ENCODE measurements around the gene ADAT2.

Gene ADAT2

GRCh38 chr6:143490244-143490643, 39.7 kb upstream of the ADAT2 start:
- Histone ChIP-seq H4K8ac (ENCODE audit: low read depth, low read length) (no peak overlapping the region), H2BK120ac (ENCODE audit: low read depth, low read length) (no peak overlapping the region), H3K27ac (replicated peaks; ENCODE audit: low read length) (no peak overlapping the region), H3K27me3 (ENCODE audit: control insufficient read depth in 3 of 3, insufficient read depth in 3 of 3, low read depth in 1 of 3, low read length in 3 of 3) (no peaks in the 10 kb centered on the region), H2BK15ac (ENCODE audit: low read length) (no peak overlapping the region), H3K4me3 (ENCODE audit: low read length in 2 of 2) (no peak overlapping the region), H2BK5ac (ENCODE audit: low read length) (no peak overlapping the region), H2AK5ac (ENCODE audit: low read depth, low read length) (no peak overlapping the region), H3K14ac (ENCODE audit: low read length) (no peak overlapping the region), H2BK12ac (ENCODE audit: low read length) (no peak overlapping the region), H3K18ac (ENCODE audit: low read length) (no peak overlapping the region), H3K4me2 (ENCODE audit: insufficient read depth, low read length, poor library complexity, severe bottlenecking) (no peak overlapping the region), H3K4ac (ENCODE audit: low read length) (no peak overlapping the region), H3K9ac (ENCODE audit: low read depth, low read length, poor library complexity) (no peak overlapping the region), H3K4me1 (ENCODE audit: control insufficient read depth in 2 of 2, insufficient read depth in 1 of 2, low read depth in 1 of 2, low read length in 2 of 2) (no peaks in the 10 kb centered on the region), H3K23ac (ENCODE audit: low read depth, low read length, poor library complexity) (no peak overlapping the region), H3K9me3 (replicated peaks in 1 of 2; ENCODE audit: control insufficient read depth in 2 of 2, insufficient read depth in 1 of 2, low read depth in 1 of 2, low read length in 2 of 2) (no peaks in the 10 kb centered on the region), H3K36me3 (replicated peaks in 1 of 2; ENCODE audit: control insufficient read depth in 2 of 2, insufficient read depth in 2 of 2, low read length in 2 of 2) (peaks cover 1 to 19% of the 10 kb centered on the region in 2 donors), H3K79me1 (ENCODE audit: low read depth, low read length) (no peaks in the 10 kb centered on the region), H4K91ac (ENCODE audit: low read depth, low read length, poor library complexity) (no peak overlapping the region), H2AFZ (ENCODE audit: low read length) (no peak overlapping the region)
- no CpG with 5 or more reads among the region's 1 CpG for WGBS, 2 donors (ENCODE audit: extremely low coverage in 2 of 2, insufficient read length in 2 of 2, insufficient replicate concordance in 1 of 2)
- no peak for DNase-seq (ENCODE audit: low spot score)

GRCh38 chr6:143486752-143487151, 36.3 kb upstream of the ADAT2 start:
- H2BK15ac ChIP-seq (ENCODE audit: low read length), result no peak overlapping the region
- no peak overlapping the region for H3K27ac ChIP-seq (replicated peaks; ENCODE audit: low read length)
- H3K4me1 ChIP-seq (ENCODE audit: control insufficient read depth in 2 of 2, insufficient read depth in 1 of 2, low read depth in 1 of 2, low read length in 2 of 2), result no peaks in the 10 kb centered on the region
- H3K36me3 ChIP-seq (replicated peaks in 1 of 2; ENCODE audit: control insufficient read depth in 2 of 2, insufficient read depth in 2 of 2, low read length in 2 of 2), result no peaks in the 10 kb centered on the region
- DNase-seq (ENCODE audit: low spot score), result no peak
- H2AK5ac ChIP-seq (ENCODE audit: low read depth, low read length), result no peak overlapping the region
- H2BK5ac ChIP-seq (ENCODE audit: low read length), result no peak overlapping the region
- H3K14ac ChIP-seq (ENCODE audit: low read length), result no peak overlapping the region
- no peak overlapping the region for H3K4ac ChIP-seq (ENCODE audit: low read length)
- no peak overlapping the region for H4K8ac ChIP-seq (ENCODE audit: low read depth, low read length)
- H3K23ac ChIP-seq (ENCODE audit: low read depth, low read length, poor library complexity), result no peak overlapping the region
- no CpG with 5 or more reads among the region's 3 CpGs for WGBS, 2 donors (ENCODE audit: extremely low coverage in 2 of 2, insufficient read length in 2 of 2, insufficient replicate concordance in 1 of 2)
- H3K4me2 ChIP-seq (ENCODE audit: insufficient read depth, low read length, poor library complexity, severe bottlenecking), result no peak overlapping the region
- no peak overlapping the region for H3K4me3 ChIP-seq (ENCODE audit: low read length in 2 of 2)
- no peak overlapping the region for H3K9ac ChIP-seq (ENCODE audit: low read depth, low read length, poor library complexity)
- no peak overlapping the region for H2AFZ ChIP-seq (ENCODE audit: low read length)
- no peak overlapping the region for H2BK120ac ChIP-seq (ENCODE audit: low read depth, low read length)
- no peaks in the 10 kb centered on the region for H3K79me1 ChIP-seq (ENCODE audit: low read depth, low read length)
- no peak overlapping the region for H4K91ac ChIP-seq (ENCODE audit: low read depth, low read length, poor library complexity)
- H3K9me3 ChIP-seq (replicated peaks in 1 of 2; ENCODE audit: control insufficient read depth in 2 of 2, insufficient read depth in 1 of 2, low read depth in 1 of 2, low read length in 2 of 2), result no peaks in the 10 kb centered on the region
- no peak overlapping the region for H3K18ac ChIP-seq (ENCODE audit: low read length)
- no peak overlapping the region for H2BK12ac ChIP-seq (ENCODE audit: low read length)
- H3K27me3 ChIP-seq (ENCODE audit: control insufficient read depth in 3 of 3, insufficient read depth in 3 of 3, low read depth in 1 of 3, low read length in 3 of 3), result no peaks in the 10 kb centered on the region

- H3K79me1 ChIP-seq (ENCODE audit: low read depth, low read length), result no peaks in the 10 kb centered on the region
- DNase-seq (ENCODE audit: low spot score), result no peak
- WGBS, 2 donors (ENCODE audit: extremely low coverage in 2 of 2, insufficient read length in 2 of 2, insufficient replicate concordance in 1 of 2), result no CpG with 5 or more reads among the region's 2 CpGs
- H3K23ac ChIP-seq (ENCODE audit: low read depth, low read length, poor library complexity), result no peak overlapping the region
- no peak overlapping the region for H2BK5ac ChIP-seq (ENCODE audit: low read length)
- no peak overlapping the region for H3K4me2 ChIP-seq (ENCODE audit: insufficient read depth, low read length, poor library complexity, severe bottlenecking)
- H2BK120ac ChIP-seq (ENCODE audit: low read depth, low read length), result no peak overlapping the region
- H2AFZ ChIP-seq (ENCODE audit: low read length), result no peak overlapping the region
- H4K91ac ChIP-seq (ENCODE audit: low read depth, low read length, poor library complexity), result no peak overlapping the region
- no peaks in the 10 kb centered on the region for H3K36me3 ChIP-seq (replicated peaks in 1 of 2; ENCODE audit: control insufficient read depth in 2 of 2, insufficient read depth in 2 of 2, low read length in 2 of 2)
- no peak overlapping the region for H3K9ac ChIP-seq (ENCODE audit: low read depth, low read length, poor library complexity)
- H3K4ac ChIP-seq (ENCODE audit: low read length), result no peak overlapping the region
- no peak overlapping the region for H3K4me3 ChIP-seq (ENCODE audit: low read length in 2 of 2)
- no peaks in the 10 kb centered on the region for H3K27me3 ChIP-seq (ENCODE audit: control insufficient read depth in 3 of 3, insufficient read depth in 3 of 3, low read depth in 1 of 3, low read length in 3 of 3)
- H3K18ac ChIP-seq (ENCODE audit: low read length), result no peak overlapping the region
- no peaks in the 10 kb centered on the region for H3K9me3 ChIP-seq (replicated peaks in 1 of 2; ENCODE audit: control insufficient read depth in 2 of 2, insufficient read depth in 1 of 2, low read depth in 1 of 2, low read length in 2 of 2)
- H3K14ac ChIP-seq (ENCODE audit: low read length), result no peak overlapping the region
- no peak overlapping the region for H2BK15ac ChIP-seq (ENCODE audit: low read length)
- H2BK12ac ChIP-seq (ENCODE audit: low read length), result no peak overlapping the region
- no peak overlapping the region for H4K8ac ChIP-seq (ENCODE audit: low read depth, low read length)
- no peak overlapping the region for H3K27ac ChIP-seq (replicated peaks; ENCODE audit: low read length)
- no peak overlapping the region for H2AK5ac ChIP-seq (ENCODE audit: low read depth, low read length)
- H3K4me1 ChIP-seq (ENCODE audit: control insufficient read depth in 2 of 2, insufficient read depth in 1 of 2, low read depth in 1 of 2, low read length in 2 of 2), result no peaks in the 10 kb centered on the region
Observed at GRCh38 chr6:143485967-143486366, 35.5 kb upstream of the ADAT2 start.

- H3K79me1 ChIP-seq (ENCODE audit: low read depth, low read length), result no peaks in the 10 kb centered on the region
- no CpG with 5 or more reads among the region's 2 CpGs for WGBS, 2 donors (ENCODE audit: extremely low coverage in 2 of 2, insufficient read length in 2 of 2, insufficient replicate concordance in 1 of 2)
- no peak overlapping the region for H2BK120ac ChIP-seq (ENCODE audit: low read depth, low read length)
- H2BK12ac ChIP-seq (ENCODE audit: low read length), result no peak overlapping the region
- no peak overlapping the region for H2AK5ac ChIP-seq (ENCODE audit: low read depth, low read length)
- H2BK15ac ChIP-seq (ENCODE audit: low read length), result no peak overlapping the region
- no peak overlapping the region for H3K4me3 ChIP-seq (ENCODE audit: low read length in 2 of 2)
- no peak overlapping the region for H3K4ac ChIP-seq (ENCODE audit: low read length)
- no peak overlapping the region for H4K8ac ChIP-seq (ENCODE audit: low read depth, low read length)
- H3K18ac ChIP-seq (ENCODE audit: low read length), result no peak overlapping the region
- no peak overlapping the region for H3K4me2 ChIP-seq (ENCODE audit: insufficient read depth, low read length, poor library complexity, severe bottlenecking)
- H3K27ac ChIP-seq (replicated peaks; ENCODE audit: low read length), result no peak overlapping the region
- H3K23ac ChIP-seq (ENCODE audit: low read depth, low read length, poor library complexity), result no peak overlapping the region
- no peak for DNase-seq (ENCODE audit: low spot score)
- H3K14ac ChIP-seq (ENCODE audit: low read length), result no peak overlapping the region
- no peak overlapping the region for H2BK5ac ChIP-seq (ENCODE audit: low read length)
- H3K9ac ChIP-seq (ENCODE audit: low read depth, low read length, poor library complexity), result no peak overlapping the region
- H3K36me3 ChIP-seq (replicated peaks in 1 of 2; ENCODE audit: control insufficient read depth in 2 of 2, insufficient read depth in 2 of 2, low read length in 2 of 2), result peaks cover 0 to 10% of the 10 kb centered on the region in 2 donors
- no peak overlapping the region for H2AFZ ChIP-seq (ENCODE audit: low read length)
- H3K27me3 ChIP-seq (ENCODE audit: control insufficient read depth in 3 of 3, insufficient read depth in 3 of 3, low read depth in 1 of 3, low read length in 3 of 3), result no peaks in the 10 kb centered on the region
- H4K91ac ChIP-seq (ENCODE audit: low read depth, low read length, poor library complexity), result no peak overlapping the region
- no peaks in the 10 kb centered on the region for H3K4me1 ChIP-seq (ENCODE audit: control insufficient read depth in 2 of 2, insufficient read depth in 1 of 2, low read depth in 1 of 2, low read length in 2 of 2)
- no peaks in the 10 kb centered on the region for H3K9me3 ChIP-seq (replicated peaks in 1 of 2; ENCODE audit: control insufficient read depth in 2 of 2, insufficient read depth in 1 of 2, low read depth in 1 of 2, low read length in 2 of 2)
Observed at GRCh38 chr6:143482593-143482992, 32.1 kb upstream of the ADAT2 start.

Data from neuronal stem cell (in vitro differentiated cells).